HG02938 (cell line): Measurements from ENCODE around the gene NUFIP1.

ENCODE experiments used
- ATAC-seq: cut with Tn5 transposase; IDR thresholded peaks from one replicate; pipeline ENCODE4 v1.9.1; 2021; ENCODE audit warnings: mild to moderate bottlenecking, moderate library complexity; ENCODE audit not compliant: unreplicated experiment

Gene NUFIP1

GRCh38 chr13:44894001-44894770, 95.1 kb downstream of the NUFIP1 start:
- no peak for ATAC-seq
